HepG2 (cell line): Measurements from ENCODE around the gene COX6B1. TPM values are rescaled to one million over a fixed set of nuclear protein-coding genes. Genes with fewer than 3 reads are reported as not detected.

Source experiments
- KLF15 ChIP-seq: sonication (generic); formaldehyde crosslinking; IDR thresholded peaks from 2 replicates; pipeline ENCODE4 v1.8.1; 2023; ENCODE audit warnings: borderline replicate concordance, mild to moderate bottlenecking, inconsistent platforms, missing genetic modification reagents, mixed read lengths
- KLF9 ChIP-seq: IDR thresholded peaks from 2 replicates; pipeline ENCODE4 v1.6.1; 2016; ENCODE audit warnings: low read depth
- MAZ ChIP-seq, 2 experiments: sonication (generic) in 1 of 2; formaldehyde crosslinking in 1 of 2; IDR thresholded peaks; 2 replicates each; pipeline versions ENCODE4 v1.5.0 to v1.6.1; 2012 to 2020; ENCODE audit warnings: low read depth in 2 of 2, mild to moderate bottlenecking in 2 of 2, borderline replicate concordance in 1 of 2, improper control_type of control experiment in 1 of 2, low read length in 1 of 2, missing genetic modification reagents in 1 of 2, moderate library complexity in 1 of 2
- MXD4 ChIP-seq: IDR thresholded peaks from 2 replicates; pipeline ENCODE4 v1.6.1; 2016; ENCODE audit warnings: mild to moderate bottlenecking, missing biosample characterization, missing genetic modification reagents
- ZNF160 ChIP-seq: sonication (generic); formaldehyde crosslinking; IDR thresholded peaks from 2 replicates; pipeline ENCODE4 v1.8.0; 2022; ENCODE audit warnings: mild to moderate bottlenecking, inconsistent platforms, missing genetic modification reagents
- ZNF44 ChIP-seq: sonication (generic); formaldehyde crosslinking; IDR thresholded peaks from 2 replicates; pipeline ENCODE4 v1.5.1; 2020; ENCODE audit warnings: mild to moderate bottlenecking, missing genetic modification reagents
- ZNF629 ChIP-seq: sonication (generic); formaldehyde crosslinking; conservative IDR thresholded peaks from 2 replicates; pipeline ENCODE4 v1.5.0; 2020; ENCODE audit warnings: missing genetic modification reagents
- ZNF816 ChIP-seq: sonication (generic); formaldehyde crosslinking; IDR thresholded peaks from 2 replicates; pipeline ENCODE4 v1.8.0; 2022; ENCODE audit warnings: missing genetic modification reagents, mild to moderate bottlenecking, borderline replicate concordance
- polyA plus RNA-seq, 8 experiments: library from polyadenylated mRNA; depleted of rRNA in 3 of 8; stranded (reverse) in 7 of 8; unstranded in 1 of 8; fragments of >200 nt; fragmentation: Illumina TruSeq in 4 of 8; extraction: Trizol in 4 of 8; gene quantifications; 2 replicates each; pipeline versions ENCODE4 v1.2.1 to v1.2.3, GENCODE V29; 2011 to 2016; ENCODE audit warnings: low read depth in 4 of 8, missing spikeins in 1 of 8, mixed read lengths in 1 of 8; ENCODE audit not compliant: insufficient read depth in 1 of 8
- total RNA-seq, 5 experiments: library from RNA; depleted of rRNA; stranded (reverse); fragments of >200 nt; fragmentation: Illumina TruSeq; extraction: Trizol; gene quantifications; 2 replicates each; pipeline ENCODE4 v1.2.3, GENCODE V29; 2016; ENCODE audit warnings: low read depth in 1 of 5
- TF ChIP-seq, protein P1 (sequence below): sonication (generic); formaldehyde crosslinking; IDR thresholded peaks from 2 replicates; pipeline ENCODE4 v1.9.0; 2021; ENCODE audit warnings: missing genetic modification reagents, mild to moderate bottlenecking, borderline replicate concordance
- TF ChIP-seq, protein P2 (sequence below): sonication (generic); formaldehyde crosslinking; IDR thresholded peaks from 2 replicates; pipeline ENCODE4 v1.4.0; 2020; ENCODE audit warnings: missing genetic modification reagents, borderline replicate concordance
- TF ChIP-seq, protein P3 (sequence below): sonication (generic); formaldehyde crosslinking; IDR thresholded peaks from 2 replicates; pipeline ENCODE4 v1.5.0; 2020; ENCODE audit warnings: missing genetic modification reagents
- TF ChIP-seq, protein P4 (sequence below): sonication (generic); formaldehyde crosslinking; IDR thresholded peaks from 2 replicates; pipeline ENCODE4 v1.4.0; 2020; ENCODE audit warnings: missing genetic modification reagents, mild to moderate bottlenecking, borderline replicate concordance
- TF ChIP-seq, protein P5 (sequence below): sonication (generic); formaldehyde crosslinking; IDR thresholded peaks from 2 replicates; pipeline ENCODE4 v1.4.0; 2020; ENCODE audit warnings: missing genetic modification reagents, borderline replicate concordance
- TF ChIP-seq, protein P6 (sequence below): sonication (generic); formaldehyde crosslinking; conservative IDR thresholded peaks from 2 replicates; pipeline ENCODE4 v1.5.0; 2020; ENCODE audit warnings: missing genetic modification reagents

The COX6B1 gene
- total and polyA plus RNA-seq, 2 of the 13 experiments (the other 11 are each of a cell fraction or from before 2014, with no cell fraction given) = 481 to 487 TPM

DNA sequence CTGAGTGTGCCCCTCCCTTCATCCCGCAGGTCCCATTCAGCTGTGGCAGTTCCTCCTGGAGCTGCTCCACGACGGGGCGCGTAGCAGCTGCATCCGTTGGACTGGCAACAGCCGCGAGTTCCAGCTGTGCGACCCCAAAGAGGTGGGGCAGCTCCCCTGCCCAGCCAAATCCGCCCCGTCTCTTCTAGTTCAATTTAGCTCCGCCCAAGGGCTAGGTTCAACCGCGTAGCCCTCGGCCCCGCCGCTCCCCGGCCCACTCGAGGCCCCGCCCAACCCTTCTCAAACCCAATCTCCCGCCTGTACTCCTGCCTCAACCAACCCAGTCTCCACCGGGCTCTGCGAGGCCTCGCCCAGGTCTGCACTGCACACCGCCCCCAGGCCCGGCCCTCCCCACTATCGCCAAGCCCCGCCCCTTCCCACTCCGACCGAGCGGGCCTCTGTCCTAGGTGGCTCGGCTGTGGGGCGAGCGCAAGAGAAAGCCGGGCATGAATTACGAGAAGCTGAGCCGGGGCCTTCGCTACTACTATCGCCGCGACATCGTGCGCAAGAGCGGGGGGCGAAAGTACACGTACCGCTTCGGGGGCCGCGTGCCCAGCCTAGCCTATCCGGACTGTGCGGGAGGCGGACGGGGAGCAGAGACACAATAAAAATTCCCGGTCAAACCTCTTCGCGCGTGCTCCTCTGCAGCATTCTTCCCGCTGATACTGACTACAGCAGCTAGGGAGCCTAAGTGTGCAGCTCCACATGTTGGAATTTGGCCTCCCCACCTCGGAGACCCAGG is 3.7 kb upstream of the COX6B1 start (continued):
- TF ChIP-seq, protein P1, sequence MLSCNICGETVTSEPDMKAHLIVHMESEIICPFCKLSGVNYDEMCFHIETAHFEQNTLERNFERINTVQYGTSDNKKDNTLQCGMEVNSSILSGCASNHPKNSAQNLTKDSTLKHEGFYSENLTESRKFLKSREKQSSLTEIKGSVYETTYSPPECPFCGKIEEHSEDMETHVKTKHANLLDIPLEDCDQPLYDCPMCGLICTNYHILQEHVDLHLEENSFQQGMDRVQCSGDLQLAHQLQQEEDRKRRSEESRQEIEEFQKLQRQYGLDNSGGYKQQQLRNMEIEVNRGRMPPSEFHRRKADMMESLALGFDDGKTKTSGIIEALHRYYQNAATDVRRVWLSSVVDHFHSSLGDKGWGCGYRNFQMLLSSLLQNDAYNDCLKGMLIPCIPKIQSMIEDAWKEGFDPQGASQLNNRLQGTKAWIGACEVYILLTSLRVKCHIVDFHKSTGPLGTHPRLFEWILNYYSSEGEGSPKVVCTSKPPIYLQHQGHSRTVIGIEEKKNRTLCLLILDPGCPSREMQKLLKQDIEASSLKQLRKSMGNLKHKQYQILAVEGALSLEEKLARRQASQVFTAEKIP = no peak
- no peak for TF ChIP-seq ZNF44 (CRISPR knock-in tag)
- TF ChIP-seq, protein P2, sequence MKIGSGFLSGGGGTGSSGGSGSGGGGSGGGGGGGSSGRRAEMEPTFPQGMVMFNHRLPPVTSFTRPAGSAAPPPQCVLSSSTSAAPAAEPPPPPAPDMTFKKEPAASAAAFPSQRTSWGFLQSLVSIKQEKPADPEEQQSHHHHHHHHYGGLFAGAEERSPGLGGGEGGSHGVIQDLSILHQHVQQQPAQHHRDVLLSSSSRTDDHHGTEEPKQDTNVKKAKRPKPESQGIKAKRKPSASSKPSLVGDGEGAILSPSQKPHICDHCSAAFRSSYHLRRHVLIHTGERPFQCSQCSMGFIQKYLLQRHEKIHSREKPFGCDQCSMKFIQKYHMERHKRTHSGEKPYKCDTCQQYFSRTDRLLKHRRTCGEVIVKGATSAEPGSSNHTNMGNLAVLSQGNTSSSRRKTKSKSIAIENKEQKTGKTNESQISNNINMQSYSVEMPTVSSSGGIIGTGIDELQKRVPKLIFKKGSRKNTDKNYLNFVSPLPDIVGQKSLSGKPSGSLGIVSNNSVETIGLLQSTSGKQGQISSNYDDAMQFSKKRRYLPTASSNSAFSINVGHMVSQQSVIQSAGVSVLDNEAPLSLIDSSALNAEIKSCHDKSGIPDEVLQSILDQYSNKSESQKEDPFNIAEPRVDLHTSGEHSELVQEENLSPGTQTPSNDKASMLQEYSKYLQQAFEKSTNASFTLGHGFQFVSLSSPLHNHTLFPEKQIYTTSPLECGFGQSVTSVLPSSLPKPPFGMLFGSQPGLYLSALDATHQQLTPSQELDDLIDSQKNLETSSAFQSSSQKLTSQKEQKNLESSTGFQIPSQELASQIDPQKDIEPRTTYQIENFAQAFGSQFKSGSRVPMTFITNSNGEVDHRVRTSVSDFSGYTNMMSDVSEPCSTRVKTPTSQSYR (CRISPR knock-in tag) = no peak
- TF ChIP-seq KLF9 (CRISPR knock-in tag) = no peak
- TF ChIP-seq ZNF629 (CRISPR knock-in tag) = no peak
- 0 out of 2 replicates have a peak, but pooled peaks have one; percentile 70 for TF ChIP-seq MXD4 (CRISPR knock-in tag)
- TF ChIP-seq ZNF160 (CRISPR knock-in tag) = peak; percentile 20; the same call in 1 of the 2 replicates
- TF ChIP-seq, protein P3, sequence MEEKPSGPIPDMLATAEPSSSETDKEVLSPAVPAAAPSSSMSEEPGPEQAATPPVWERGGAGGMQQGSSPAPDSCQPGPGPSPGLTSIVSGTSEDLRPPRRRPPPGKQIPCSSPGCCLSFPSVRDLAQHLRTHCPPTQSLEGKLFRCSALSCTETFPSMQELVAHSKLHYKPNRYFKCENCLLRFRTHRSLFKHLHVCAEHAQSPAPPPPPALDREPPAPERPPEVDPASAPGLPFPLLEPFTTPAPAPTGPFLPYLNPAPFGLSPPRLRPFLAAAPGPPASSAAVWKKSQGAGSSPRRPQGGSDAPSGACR (CRISPR knock-in tag) = peak; percentile 47; the same call in 1 of the 2 replicates
- TF ChIP-seq, protein P4, sequence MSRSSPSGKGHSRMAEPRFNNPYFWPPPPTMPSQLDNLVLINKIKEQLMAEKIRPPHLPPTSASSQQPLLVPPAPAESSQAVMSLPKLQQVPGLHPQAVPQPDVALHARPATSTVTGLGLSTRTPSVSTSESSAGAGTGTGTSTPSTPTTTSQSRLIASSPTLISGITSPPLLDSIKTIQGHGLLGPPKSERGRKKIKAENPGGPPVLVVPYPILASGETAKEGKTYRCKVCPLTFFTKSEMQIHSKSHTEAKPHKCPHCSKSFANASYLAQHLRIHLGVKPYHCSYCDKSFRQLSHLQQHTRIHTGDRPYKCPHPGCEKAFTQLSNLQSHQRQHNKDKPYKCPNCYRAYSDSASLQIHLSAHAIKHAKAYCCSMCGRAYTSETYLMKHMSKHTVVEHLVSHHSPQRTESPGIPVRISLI (CRISPR knock-in tag) = no peak
- TF ChIP-seq, protein P5, sequence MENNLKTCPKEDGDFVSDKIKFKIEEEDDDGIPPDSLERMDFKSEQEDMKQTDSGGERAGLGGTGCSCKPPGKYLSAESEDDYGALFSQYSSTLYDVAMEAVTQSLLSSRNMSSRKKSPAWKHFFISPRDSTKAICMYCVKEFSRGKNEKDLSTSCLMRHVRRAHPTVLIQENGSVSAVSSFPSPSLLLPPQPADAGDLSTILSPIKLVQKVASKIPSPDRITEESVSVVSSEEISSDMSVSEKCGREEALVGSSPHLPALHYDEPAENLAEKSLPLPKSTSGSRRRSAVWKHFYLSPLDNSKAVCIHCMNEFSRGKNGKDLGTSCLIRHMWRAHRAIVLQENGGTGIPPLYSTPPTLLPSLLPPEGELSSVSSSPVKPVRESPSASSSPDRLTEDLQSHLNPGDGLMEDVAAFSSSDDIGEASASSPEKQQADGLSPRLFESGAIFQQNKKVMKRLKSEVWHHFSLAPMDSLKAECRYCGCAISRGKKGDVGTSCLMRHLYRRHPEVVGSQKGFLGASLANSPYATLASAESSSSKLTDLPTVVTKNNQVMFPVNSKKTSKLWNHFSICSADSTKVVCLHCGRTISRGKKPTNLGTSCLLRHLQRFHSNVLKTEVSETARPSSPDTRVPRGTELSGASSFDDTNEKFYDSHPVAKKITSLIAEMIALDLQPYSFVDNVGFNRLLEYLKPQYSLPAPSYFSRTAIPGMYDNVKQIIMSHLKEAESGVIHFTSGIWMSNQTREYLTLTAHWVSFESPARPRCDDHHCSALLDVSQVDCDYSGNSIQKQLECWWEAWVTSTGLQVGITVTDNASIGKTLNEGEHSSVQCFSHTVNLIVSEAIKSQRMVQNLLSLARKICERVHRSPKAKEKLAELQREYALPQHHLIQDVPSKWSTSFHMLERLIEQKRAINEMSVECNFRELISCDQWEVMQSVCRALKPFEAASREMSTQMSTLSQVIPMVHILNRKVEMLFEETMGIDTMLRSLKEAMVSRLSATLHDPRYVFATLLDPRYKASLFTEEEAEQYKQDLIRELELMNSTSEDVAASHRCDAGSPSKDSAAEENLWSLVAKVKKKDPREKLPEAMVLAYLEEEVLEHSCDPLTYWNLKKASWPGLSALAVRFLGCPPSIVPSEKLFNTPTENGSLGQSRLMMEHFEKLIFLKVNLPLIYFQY (CRISPR knock-in tag) = peak; percentile 59; the same call in 1 of the 2 replicates
- TF ChIP-seq KLF15 (CRISPR knock-in tag) = no peak
- TF ChIP-seq ZNF816 (CRISPR knock-in tag) = no peak
- TF ChIP-seq, protein P6, sequence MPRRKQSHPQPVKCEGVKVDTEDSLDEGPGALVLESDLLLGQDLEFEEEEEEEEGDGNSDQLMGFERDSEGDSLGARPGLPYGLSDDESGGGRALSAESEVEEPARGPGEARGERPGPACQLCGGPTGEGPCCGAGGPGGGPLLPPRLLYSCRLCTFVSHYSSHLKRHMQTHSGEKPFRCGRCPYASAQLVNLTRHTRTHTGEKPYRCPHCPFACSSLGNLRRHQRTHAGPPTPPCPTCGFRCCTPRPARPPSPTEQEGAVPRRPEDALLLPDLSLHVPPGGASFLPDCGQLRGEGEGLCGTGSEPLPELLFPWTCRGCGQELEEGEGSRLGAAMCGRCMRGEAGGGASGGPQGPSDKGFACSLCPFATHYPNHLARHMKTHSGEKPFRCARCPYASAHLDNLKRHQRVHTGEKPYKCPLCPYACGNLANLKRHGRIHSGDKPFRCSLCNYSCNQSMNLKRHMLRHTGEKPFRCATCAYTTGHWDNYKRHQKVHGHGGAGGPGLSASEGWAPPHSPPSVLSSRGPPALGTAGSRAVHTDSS (CRISPR knock-in tag) = no peak
- TF ChIP-seq MAZ (IDR thresholded peaks at IDR 0.05; ENCODE audit: borderline replicate concordance, low read depth, low read length) = no peak; the same call in 1 of the 2 replicates
- peak; percentile 37; the same call in 1 of the 2 replicates for TF ChIP-seq MAZ (CRISPR knock-in tag; IDR thresholded peaks at IDR 0.05; ENCODE audit: low read depth)
